Muscle layer of colon (tissue), 2 donors: Measurements from ENCODE around the gene ZNF423.

Source experiments
- H3K27ac ChIP-seq: one replicate; pipeline ENCODE4 v1.7.0; 2013; ENCODE audit warnings: low read depth, mild to moderate bottlenecking, low read length, moderate library complexity
- H3K27me3 ChIP-seq, 2 donors: one replicate each; pipeline ENCODE4 v1.7.0; 2013; ENCODE audit warnings: low read length in 2 of 2, mild to moderate bottlenecking in 2 of 2; ENCODE audit not compliant: insufficient read depth in 2 of 2, control insufficient read depth in 1 of 2
- H3K36me3 ChIP-seq: one replicate; pipeline ENCODE4 v1.7.0; 2013; ENCODE audit warnings: mild to moderate bottlenecking, low read length; ENCODE audit not compliant: insufficient read depth
- H3K4me1 ChIP-seq: one replicate; pipeline ENCODE4 v1.7.0; 2013; ENCODE audit warnings: mild to moderate bottlenecking, low read length; ENCODE audit not compliant: insufficient read depth
- H3K4me3 ChIP-seq, 2 donors: one replicate each; pipeline ENCODE4 v1.7.0; 2013; ENCODE audit warnings: low read length in 2 of 2, low read depth in 1 of 2, mild to moderate bottlenecking in 1 of 2, moderate library complexity in 1 of 2
- H3K9ac ChIP-seq: one replicate; pipeline ENCODE4 v1.7.0; 2013; ENCODE audit warnings: low read length
- H3K9me3 ChIP-seq: one replicate; pipeline ENCODE4 v1.7.0; 2013; ENCODE audit warnings: mild to moderate bottlenecking, low read length
- donor health status: abdominal sarcoma.
- donor health status: Adenocarcinoma of cecum.

The ZNF423 gene

DNA sequence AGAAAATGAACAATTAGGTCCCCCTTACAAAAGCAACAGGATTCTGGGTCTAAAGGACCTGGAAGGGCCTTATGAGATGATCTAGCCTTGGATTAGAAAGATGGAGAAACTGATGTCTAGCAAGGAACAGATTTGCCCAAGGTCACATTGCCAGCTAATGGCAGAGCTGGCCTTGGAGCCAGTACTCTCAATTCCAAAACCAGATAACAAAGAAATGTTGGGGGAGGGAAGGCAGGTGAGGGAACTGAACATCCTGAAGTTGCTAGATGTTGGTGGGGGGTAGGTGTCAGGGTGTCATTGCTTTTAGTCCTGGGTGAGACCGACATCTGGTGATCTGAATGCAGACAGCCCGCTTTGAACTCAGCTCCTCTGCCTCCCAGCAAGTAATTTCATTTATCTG lies 11.3 kb upstream of the ZNF423 start:
- no peak overlapping the region for H3K4me3 ChIP-seq
- no peaks in the 10 kb centered on the region for H3K4me1 ChIP-seq
- H3K9me3 ChIP-seq, result no peaks in the 10 kb centered on the region
- H3K27ac ChIP-seq, result no peak overlapping the region
- H3K36me3 ChIP-seq, result no peaks in the 10 kb centered on the region
- no peaks in the 10 kb centered on the region for H3K27me3 ChIP-seq
- H3K9ac ChIP-seq, result no peak overlapping the region

GRCh38 chr16:49866595-49867071 lies 10.7 kb upstream of the ZNF423 start:
- Histone ChIP-seq H3K27me3 (no peaks in the 10 kb centered on the region), H3K4me1 (no peaks in the 10 kb centered on the region), H3K9me3 (no peaks in the 10 kb centered on the region), H3K27ac (no peak overlapping the region), H3K36me3 (no peaks in the 10 kb centered on the region), H3K4me3 (no peak overlapping the region), H3K9ac (no peak overlapping the region)

DNA sequence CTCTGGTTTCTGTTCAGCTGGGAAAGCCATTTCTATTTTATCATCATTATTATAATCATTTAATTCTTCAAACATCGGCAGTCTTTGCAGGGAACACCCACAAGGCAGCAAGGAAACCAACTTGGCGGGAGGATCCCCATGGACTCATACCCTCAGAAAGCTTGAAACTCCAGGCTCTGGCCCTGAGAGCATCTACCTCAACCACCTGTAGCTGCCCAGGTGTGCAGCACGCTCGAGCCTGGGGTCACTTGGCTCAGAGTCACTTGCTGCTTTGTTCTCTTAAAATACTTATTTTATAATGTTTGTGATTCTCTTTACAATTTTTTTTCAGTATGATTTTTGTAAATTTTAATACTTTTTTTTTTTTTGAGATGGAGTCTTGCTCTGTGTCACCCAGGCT lies 6.8 kb upstream of the ZNF423 start:
- Histone ChIP-seq H3K9me3 (no peaks in the 10 kb centered on the region), H3K36me3 (no peaks in the 10 kb centered on the region), H3K4me3 (no peak overlapping the region), H3K9ac (no peak overlapping the region), H3K27me3 (peaks cover 0 to 3% of the 10 kb centered on the region in 2 donors), H3K27ac (no peak overlapping the region), H3K4me1 (no peaks in the 10 kb centered on the region)

DNA sequence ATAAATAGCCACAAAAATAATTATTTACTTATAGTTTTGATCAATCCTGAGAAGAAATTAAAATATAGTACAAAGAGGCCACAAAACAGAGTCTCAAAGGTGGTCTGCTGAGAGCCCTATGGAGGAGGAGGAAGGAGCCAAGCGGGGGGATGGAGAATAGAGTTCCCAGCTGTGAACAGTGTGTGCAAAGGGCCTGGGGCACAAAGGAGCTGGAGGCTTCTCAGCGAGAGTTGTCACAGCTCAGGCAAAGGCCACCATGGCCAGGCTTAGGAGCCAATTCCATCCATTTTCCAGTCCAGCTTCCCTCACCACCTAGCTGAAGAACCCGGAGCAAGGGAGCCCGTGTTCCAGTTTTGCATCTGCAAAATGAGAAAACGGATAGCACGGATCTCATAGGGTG lies 5.4 kb upstream of the ZNF423 start:
- H3K36me3 ChIP-seq, result no peaks in the 10 kb centered on the region
- peaks cover 0 to 3% of the 10 kb centered on the region in 2 donors for H3K27me3 ChIP-seq
- no peak overlapping the region for H3K4me3 ChIP-seq
- H3K9me3 ChIP-seq, result no peaks in the 10 kb centered on the region
- no peaks in the 10 kb centered on the region for H3K4me1 ChIP-seq
- no peak overlapping the region for H3K9ac ChIP-seq
- H3K27ac ChIP-seq, result no peak overlapping the region

GRCh38 chr16:49860593-49860992 lies 4.7 kb upstream of the ZNF423 start:
- Histone ChIP-seq H3K27me3 (peaks cover 0 to 3% of the 10 kb centered on the region in 2 donors), H3K9me3 (no peaks in the 10 kb centered on the region)

DNA sequence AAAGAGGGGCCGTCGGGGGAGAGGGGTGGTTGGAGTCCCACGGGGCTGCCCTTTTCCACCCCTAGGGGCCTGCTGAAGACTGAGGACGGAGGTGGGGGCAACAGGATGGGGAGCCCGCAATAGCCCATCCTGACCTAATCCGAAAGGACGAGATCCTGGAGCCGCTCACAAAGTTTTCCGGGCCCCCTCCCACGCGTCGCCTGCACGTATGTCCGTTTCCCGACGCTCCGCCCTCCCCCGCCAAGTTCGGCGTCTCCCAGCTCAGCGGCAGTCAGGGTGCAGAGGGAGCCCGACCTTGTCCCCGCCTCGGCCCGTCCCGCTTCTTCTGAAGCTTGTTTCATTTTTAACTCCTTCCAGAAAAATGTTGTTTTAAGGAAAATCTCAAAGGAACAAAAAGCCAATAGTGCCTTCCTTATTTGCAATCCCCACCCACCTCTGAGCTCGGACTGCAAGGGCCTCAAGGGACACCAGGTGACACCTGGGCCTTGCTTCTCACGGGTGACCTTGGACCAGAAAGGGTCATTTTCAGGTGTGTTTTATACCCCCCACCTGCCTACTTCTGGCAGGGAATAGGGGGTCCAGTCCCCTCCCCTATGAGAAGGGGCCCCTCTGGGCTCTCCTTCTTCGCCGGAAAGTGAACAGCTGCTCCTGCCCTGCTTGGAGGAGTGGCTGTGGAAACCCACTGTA lies 3.4 kb upstream of the ZNF423 start:
- peak overlapping the region; percentile 52 for H3K27ac ChIP-seq
- H3K9me3 ChIP-seq, result no peaks in the 10 kb centered on the region
- no peak overlapping the region for H3K9ac ChIP-seq
- peaks cover 2% of the 10 kb centered on the region for H3K4me1 ChIP-seq
- no peaks in the 10 kb centered on the region for H3K36me3 ChIP-seq
- H3K4me3 ChIP-seq, result peak overlapping the region; percentile 38 to 64
- peaks cover 0 to 3% of the 10 kb centered on the region in 2 donors for H3K27me3 ChIP-seq

More at GRCh38 chr16:49860593-49860992, 4.7 kb upstream of the ZNF423 start:
- Histone ChIP-seq H3K4me3 (no peak overlapping the region), H3K36me3 (no peaks in the 10 kb centered on the region), H3K4me1 (no peaks in the 10 kb centered on the region), H3K9ac (no peak overlapping the region), H3K27ac (no peak overlapping the region)

DNA sequence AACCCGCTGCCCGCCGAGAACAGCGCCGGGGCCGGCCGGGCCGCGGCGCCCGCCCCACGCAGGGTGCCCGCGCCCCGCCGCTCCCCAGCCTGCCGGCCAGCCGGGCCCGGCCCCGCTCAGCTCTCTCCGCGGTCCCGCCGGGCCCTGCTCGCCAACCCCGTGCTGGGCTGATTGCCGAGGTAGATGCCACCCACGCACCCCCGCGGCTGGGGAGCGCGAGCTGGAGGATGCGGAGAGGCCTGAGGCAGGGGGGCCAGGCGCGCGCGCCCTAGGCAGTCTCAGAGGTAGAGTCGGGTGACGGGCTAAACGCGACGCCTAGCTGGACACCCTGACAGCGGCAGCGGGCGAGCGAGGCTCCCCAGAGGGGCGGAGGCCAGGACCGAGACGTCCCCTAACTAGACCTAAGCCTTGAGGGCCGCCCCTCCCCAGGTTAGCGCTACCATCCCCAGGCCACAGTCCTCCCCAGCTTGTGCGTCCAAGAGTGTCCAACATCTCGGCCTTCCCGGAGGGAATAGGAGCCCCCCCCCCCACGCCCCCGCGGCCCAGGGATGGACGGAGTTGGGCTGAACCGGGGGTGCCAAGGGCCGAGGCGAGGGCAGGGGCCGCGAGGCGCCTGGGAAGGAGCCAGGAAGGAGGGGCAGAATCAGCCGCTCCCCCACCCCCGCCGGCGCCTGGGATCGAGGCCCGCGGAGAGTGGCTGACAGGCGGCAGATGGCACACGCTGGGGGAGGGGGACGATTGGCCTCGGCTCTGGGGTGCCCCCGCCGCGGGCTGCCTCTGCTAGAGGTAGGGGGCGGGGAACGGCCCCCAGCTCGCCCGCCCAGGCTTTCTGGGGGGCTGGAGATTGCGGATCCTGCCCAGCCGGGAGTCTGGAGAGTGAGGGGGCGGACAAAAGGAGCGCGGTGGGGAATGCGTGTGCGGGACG lies 2.5 kb upstream of the ZNF423 start:
- H3K36me3 ChIP-seq, result no peaks in the 10 kb centered on the region
- peak overlapping the region; percentile 52 for H3K27ac ChIP-seq
- H3K9ac ChIP-seq, result no peak overlapping the region
- H3K9me3 ChIP-seq, result no peaks in the 10 kb centered on the region
- H3K4me1 ChIP-seq, result peaks cover 5% of the 10 kb centered on the region
- H3K27me3 ChIP-seq, result peaks cover 0 to 3% of the 10 kb centered on the region in 2 donors
- peak overlapping the region; percentile 64 to 71 for H3K4me3 ChIP-seq

DNA sequence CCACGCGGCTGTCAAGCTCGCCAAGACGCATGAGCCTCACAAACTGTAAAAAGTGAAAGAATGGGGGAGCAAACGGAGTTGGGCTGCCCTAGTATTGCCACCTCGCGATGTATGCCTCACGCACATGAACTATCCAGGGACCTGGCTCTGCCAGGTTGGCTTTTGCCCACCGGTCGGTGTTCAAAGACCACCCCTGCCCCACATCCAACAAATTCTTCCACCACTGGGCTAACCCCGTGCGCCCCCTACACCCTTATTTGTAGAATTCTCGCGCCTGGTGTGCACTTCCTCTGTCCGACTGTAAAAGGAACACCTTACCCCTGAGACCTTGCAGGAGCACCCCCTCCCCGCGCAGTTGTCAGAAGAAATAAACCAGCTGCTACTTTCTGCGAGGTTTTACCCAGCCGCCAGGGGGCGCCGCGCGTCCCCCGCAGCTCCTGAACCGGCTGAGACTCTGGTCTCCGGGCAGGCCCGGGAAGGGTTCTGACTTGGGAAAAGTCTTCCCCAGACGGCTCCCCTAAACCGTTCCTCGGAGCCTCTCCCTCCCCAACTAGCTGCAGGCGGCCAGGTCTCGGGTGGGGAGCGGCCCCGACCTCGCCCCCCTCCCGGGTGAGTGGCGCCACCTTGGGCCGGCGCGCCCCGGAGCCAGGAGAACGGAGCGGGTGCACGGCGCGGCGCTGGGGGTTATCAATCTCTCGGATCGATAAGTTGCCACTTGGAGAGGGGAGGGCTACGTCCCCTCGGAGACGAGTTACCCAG lies 1.7 kb upstream of the ZNF423 start:
- H3K4me1 ChIP-seq, result peaks cover 5% of the 10 kb centered on the region
- H3K9ac ChIP-seq, result no peak overlapping the region

DNA sequence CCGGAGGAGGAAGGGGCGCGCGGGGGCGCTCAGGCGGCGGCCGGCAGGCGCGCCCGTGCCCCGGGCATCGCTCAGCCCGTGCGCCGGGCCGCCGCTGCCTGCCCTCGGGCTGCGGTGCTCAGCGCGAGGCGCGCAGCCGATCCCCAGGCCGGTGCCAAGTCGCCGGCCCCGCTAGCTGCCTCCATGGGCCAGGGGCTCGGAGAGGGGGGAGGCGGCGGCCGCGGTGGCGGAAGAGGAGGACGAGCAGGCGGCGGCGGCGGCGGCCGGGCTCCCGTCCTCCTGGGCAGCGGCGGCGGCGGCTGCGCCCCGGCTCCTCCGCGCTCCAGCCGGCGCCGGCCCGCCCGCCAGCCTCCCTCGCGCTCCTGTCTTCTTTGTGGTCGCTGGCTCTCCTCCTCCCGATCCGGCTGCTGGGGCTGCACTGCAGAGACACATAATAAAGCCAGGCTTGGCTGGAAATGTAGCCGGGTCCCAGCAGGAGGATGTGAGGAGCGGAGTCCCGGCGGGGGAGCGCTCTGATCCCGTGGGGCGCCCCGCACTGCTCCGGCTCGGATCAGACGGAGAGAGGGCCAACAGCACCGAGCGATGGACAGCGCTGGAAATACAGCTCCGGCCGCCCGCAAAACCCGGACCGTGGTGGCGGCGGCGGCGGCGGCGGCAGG lies 889 bp upstream of the ZNF423 start:
- H3K9ac ChIP-seq, result no peak overlapping the region
- H3K27me3 ChIP-seq, result peaks cover 0 to 3% of the 10 kb centered on the region in 2 donors
- H3K4me1 ChIP-seq, result peaks cover 7% of the 10 kb centered on the region
- no peaks in the 10 kb centered on the region for H3K9me3 ChIP-seq
- H3K4me3 ChIP-seq, result peak overlapping the region; percentile 32 to 71
- H3K36me3 ChIP-seq, result no peaks in the 10 kb centered on the region
- peak overlapping the region; percentile 75 for H3K27ac ChIP-seq

More for the DNA sequence above, 1.7 kb upstream of the ZNF423 start:
- Histone ChIP-seq H3K27ac (peak overlapping the region; percentile 75), H3K36me3 (no peaks in the 10 kb centered on the region), H3K9me3 (no peaks in the 10 kb centered on the region), H3K27me3 (peaks cover 0 to 3% of the 10 kb centered on the region in 2 donors), H3K4me3 (peak overlapping the region; percentile 64 to 71)

DNA sequence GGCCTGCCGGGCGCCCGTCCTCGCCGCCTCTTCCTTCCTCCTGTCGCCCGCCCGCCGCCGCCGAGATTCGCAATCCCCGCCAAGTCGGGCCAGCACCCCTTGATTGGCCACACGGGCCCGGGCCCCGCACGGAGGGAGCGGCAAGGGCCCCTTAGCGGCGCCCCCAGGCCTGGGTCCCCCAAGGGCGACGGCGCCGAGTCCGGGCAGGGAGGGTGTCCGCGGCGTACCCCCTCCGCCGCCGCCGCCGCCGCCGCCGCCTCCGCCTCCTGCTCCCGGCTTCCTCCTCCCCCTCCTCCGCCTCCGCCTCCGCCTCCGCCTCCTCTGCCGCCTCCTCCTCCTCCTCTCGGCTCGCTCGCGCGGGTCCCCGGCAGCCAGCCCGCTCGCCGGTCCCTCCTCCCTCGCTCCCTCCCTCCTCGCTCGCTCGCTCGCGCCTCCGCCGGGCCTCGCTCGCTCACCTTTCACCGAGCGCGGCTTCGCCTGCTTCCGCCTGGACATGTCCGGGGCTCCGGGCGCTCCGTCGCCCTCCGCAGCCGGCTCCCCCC lies 561 bp downstream of the ZNF423 start:
- Histone ChIP-seq H3K27ac (peak overlapping the region; percentile 82), H3K4me1 (peaks cover 17% of the 10 kb centered on the region), H3K9ac (no peak overlapping the region), H3K9me3 (no peaks in the 10 kb centered on the region), H3K27me3 (peaks cover 0 to 3% of the 10 kb centered on the region in 2 donors), H3K36me3 (no peaks in the 10 kb centered on the region), H3K4me3 (peak overlapping the region; percentile 35 to 64)
